ENCODE results near the gene SFMBT2. TPM values are rescaled to one million over a fixed set of nuclear protein-coding genes. Genes with fewer than 3 reads are reported as not detected.
A peak's percentile ranks its signal among the peaks of the same experiment; 100 is the strongest.
"Not testable (repeated sequence)": the region's sequence is repeated elsewhere in the genome, so short reads cannot be mapped to it uniquely, and the experiment has no call there.

The SFMBT2 gene
- total RNA-seq, 2 donors from 2014 or later, result 7.9 TPM

DNA sequence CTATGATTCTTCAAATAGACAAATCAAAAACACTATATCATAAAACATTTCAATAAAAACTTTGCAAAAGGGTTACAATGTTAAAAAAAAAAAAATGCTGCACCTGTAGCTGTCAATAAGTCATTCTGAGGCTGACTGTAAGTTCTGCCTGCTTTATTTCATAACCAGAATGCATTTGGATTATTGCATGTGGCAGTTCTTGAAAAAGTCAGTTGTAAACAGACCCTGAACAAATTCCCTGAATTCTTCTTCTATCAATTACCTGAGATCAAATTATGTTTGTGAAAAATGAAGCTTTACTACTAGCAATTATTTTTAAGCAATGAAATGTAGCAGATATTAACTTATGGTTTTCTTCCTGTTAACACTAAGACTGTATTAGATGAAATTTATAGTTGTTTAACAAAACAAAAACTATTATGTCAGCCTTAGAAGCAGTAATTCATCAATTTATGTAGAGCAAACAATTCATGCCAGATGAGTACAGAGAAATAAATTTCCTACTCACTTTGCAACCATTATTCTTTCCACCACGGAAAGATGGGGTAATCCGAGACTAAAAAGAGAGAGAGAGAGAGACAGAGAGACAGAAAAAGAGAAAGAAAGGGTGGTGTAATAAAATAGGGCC lies 107.8 kb downstream of the SFMBT2 start:
- Histone ChIP-seq H3K4me3 (no peak overlapping the region), H3K27me3 (no peaks in the 10 kb centered on the region), H3K9me3 (peaks cover 0 to 10% of the 10 kb centered on the region in 2 donors), H3K36me3 (no peaks in the 10 kb centered on the region), H3K4me1 (peaks cover 0 to 20% of the 10 kb centered on the region in 2 donors), H3K27ac (no peak overlapping the region)
- no peak for DNase-seq (ENCODE audit: low spot score)
- TF ChIP-seq, protein P1, sequence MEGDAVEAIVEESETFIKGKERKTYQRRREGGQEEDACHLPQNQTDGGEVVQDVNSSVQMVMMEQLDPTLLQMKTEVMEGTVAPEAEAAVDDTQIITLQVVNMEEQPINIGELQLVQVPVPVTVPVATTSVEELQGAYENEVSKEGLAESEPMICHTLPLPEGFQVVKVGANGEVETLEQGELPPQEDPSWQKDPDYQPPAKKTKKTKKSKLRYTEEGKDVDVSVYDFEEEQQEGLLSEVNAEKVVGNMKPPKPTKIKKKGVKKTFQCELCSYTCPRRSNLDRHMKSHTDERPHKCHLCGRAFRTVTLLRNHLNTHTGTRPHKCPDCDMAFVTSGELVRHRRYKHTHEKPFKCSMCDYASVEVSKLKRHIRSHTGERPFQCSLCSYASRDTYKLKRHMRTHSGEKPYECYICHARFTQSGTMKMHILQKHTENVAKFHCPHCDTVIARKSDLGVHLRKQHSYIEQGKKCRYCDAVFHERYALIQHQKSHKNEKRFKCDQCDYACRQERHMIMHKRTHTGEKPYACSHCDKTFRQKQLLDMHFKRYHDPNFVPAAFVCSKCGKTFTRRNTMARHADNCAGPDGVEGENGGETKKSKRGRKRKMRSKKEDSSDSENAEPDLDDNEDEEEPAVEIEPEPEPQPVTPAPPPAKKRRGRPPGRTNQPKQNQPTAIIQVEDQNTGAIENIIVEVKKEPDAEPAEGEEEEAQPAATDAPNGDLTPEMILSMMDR (IDR thresholded peaks at IDR 0.05), result no peak

GRCh38 chr10:7302392-7302906 lies 108.4 kb downstream of the SFMBT2 start:
- Histone ChIP-seq H3K4me3 (no peak overlapping the region), H3K9me3 (peaks cover 0 to 9% of the 10 kb centered on the region in 2 donors), H3K27ac (no peak overlapping the region), H3K27me3 (no peaks in the 10 kb centered on the region), H3K36me3 (no peaks in the 10 kb centered on the region), H3K4me1 (peaks cover 0 to 20% of the 10 kb centered on the region in 2 donors)
- DNase-seq (ENCODE audit: low spot score), result no peak
- TF ChIP-seq, protein P1 (IDR thresholded peaks at IDR 0.05), result no peak

- TF ChIP-seq, protein P1 (IDR thresholded peaks at IDR 0.05), result peak; percentile 20 to 30
- DNase-seq (ENCODE audit: low spot score), result no peak
- no peaks in the 10 kb centered on the region for H3K27me3 ChIP-seq
- H3K4me3 ChIP-seq, result no peak overlapping the region
- no peak overlapping the region for H3K27ac ChIP-seq
- H3K4me1 ChIP-seq, result peaks cover 0 to 20% of the 10 kb centered on the region in 2 donors
- H3K36me3 ChIP-seq, result no peaks in the 10 kb centered on the region
- H3K9me3 ChIP-seq, result no peaks in the 10 kb centered on the region
Measured at GRCh38 chr10:7301006-7301778, 109.6 kb downstream of the SFMBT2 start.

GRCh38 chr10:7300384-7300971 lies 110.4 kb downstream of the SFMBT2 start:
- no peak overlapping the region for H3K27ac ChIP-seq
- H3K36me3 ChIP-seq, result no peaks in the 10 kb centered on the region
- peaks cover 0 to 20% of the 10 kb centered on the region in 2 donors for H3K4me1 ChIP-seq
- H3K27me3 ChIP-seq, result no peaks in the 10 kb centered on the region
- no peak overlapping the region for H3K4me3 ChIP-seq
- DNase-seq (ENCODE audit: low spot score), result no peak
- TF ChIP-seq, protein P1 (IDR thresholded peaks at IDR 0.05), result no peak
- H3K9me3 ChIP-seq, result no peaks in the 10 kb centered on the region

DNA sequence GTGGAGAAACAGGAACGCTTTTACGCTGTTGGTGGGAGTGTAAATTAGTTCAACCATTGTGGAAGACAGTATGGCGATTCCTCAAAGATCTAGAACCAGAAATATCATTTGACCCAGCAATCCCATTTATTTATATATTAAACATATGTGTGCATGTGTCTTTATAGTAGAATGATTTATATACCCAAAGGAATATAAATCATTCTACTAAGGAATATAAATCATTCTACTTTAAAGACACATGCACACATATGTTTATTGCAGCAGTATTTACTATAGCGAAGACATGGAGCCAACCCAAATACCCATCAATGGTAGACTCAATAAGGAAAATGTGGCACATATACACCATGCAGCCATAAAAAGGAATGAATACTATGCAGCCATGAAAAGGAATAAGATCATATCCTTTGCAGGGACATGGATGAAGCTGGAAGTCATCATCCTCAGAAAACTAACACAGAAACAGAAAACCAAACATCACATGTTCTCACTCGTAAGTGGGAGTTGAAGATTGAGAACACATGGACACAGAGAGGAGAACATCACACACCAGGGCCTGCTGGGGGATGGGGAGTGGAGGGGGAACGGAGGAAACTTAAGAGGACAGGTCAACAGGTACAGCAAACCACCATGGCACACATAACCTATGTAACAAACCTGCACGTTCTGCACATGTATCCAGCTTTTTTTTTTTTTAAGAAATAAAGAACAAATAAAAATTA lies 111.1 kb downstream of the SFMBT2 start:
- H3K36me3 ChIP-seq; H3K27me3 ChIP-seq; H3K9me3 ChIP-seq; H3K4me3 ChIP-seq; DNase-seq (ENCODE audit: low spot score); H3K27ac ChIP-seq: not testable (repeated sequence)
- H3K4me1 ChIP-seq, result peaks cover 0 to 20% of the 10 kb centered on the region in 2 donors

Data from right atrium auricular region (tissue), 2 donors.